ENCODE measurements around the gene PDE8A.
"Not testable (repeated sequence)": the region's sequence is repeated elsewhere in the genome, so short reads cannot be mapped to it uniquely, and the experiment has no call there.

PDE8A gene

GRCh38 chr15:84987949-84988624 lies 6.4 kb downstream of the PDE8A start:
- FAIRE-seq: peak; percentile 86
- DNase-seq (ENCODE audit: insufficient read length, low spot score): no peak

GRCh38 chr15:84988909-84989644 lies 7.4 kb downstream of the PDE8A start:
- FAIRE-seq (peak; percentile 48), DNase-seq (ENCODE audit: insufficient read length, low spot score) (no peak)

GRCh38 chr15:84990507-84990906 lies 8.9 kb downstream of the PDE8A start:
- no peak for FAIRE-seq
- DNase-seq (ENCODE audit: insufficient read length, low spot score): no peak

DNA sequence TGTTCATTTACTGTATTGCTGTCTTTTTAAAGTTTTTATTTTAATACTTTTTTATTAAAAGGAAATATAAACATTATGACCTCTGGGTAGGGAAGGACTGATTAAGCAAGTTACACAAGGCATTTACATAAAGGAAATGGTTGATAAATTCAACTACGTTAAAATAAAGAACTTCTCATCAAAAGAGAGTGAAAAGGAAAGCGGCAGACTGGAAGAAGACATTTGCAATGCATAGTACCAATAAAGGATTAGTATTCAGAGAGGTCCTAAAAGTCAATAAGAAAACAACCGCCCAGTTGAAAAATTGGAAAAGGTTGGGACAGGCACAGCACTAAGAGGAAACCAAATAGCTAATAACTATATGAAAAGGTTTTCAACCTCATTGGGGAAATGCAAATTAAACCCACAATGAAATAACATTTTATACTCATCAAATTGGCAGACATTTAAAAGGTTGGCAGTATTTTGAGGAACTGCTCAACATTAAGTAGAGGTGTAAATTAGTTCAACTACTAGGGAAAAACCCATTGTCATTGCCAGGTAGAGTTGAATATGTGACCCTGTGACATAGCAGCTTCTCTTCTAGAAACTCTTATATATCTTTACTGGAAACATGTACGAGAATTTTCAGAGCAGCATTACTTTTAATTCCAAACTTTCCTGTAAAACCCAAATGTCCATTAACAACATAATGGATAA lies 9.5 kb downstream of the PDE8A start:
- no peak for DNase-seq (ENCODE audit: insufficient read length, low spot score)
- FAIRE-seq: no peak

- peak; percentile 58 for FAIRE-seq
- no peak for DNase-seq (ENCODE audit: insufficient read length, low spot score)
These were observed 10.7 kb downstream of the PDE8A start for GRCh38 chr15:84992157-84992944.

DNA sequence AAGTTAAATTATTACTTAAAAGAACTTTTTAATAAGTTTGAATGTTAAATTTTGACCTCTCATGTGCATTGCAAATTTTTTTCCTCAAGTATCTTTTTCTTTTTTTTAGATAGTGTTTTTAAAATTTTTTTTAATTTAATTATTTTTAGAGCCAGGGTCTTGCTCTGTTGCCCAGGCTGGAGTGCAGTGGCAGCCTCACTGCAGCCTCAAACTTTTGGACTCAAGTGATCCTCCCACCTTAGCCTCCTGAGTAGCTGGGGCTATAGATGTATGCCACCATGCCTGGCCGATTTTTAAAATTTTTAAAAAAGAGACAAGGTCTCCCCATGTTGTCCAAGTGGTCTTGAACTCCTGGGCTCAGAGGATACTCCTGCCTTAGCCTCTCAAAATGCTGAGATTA lies 14.4 kb downstream of the PDE8A start:
- no peak for DNase-seq (ENCODE audit: insufficient read length, low spot score)
- no peak for FAIRE-seq

DNA sequence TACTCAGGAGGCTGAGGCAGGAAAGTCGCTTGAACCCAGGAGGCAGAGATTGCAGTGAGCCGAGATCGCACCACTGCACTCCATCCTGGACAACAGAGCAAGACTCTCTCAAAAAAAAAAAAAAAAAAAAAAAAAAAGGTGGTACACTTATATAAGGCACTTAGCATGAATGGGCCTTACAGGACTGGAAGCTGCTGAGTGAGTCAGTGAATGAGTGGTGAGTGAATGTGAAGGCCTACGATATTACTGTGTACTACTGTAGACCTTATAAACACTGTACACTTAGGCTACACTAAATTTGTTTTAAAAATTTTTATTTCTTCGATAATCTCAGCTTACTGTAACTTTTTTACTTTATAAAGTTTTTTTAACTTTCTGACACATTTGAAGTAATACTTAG lies 15.1 kb downstream of the PDE8A start:
- DNase-seq (ENCODE audit: insufficient read length, low spot score); FAIRE-seq: not testable (repeated sequence)

GRCh38 chr15:84997214-84997613 lies 15.6 kb downstream of the PDE8A start:
- not testable (repeated sequence) for DNase-seq (ENCODE audit: insufficient read length, low spot score); FAIRE-seq

GRCh38 chr15:85000189-85000864 lies 18.7 kb downstream of the PDE8A start:
- DNase-seq (ENCODE audit: insufficient read length, low spot score) (no peak), FAIRE-seq (peak; percentile 54)

DNA sequence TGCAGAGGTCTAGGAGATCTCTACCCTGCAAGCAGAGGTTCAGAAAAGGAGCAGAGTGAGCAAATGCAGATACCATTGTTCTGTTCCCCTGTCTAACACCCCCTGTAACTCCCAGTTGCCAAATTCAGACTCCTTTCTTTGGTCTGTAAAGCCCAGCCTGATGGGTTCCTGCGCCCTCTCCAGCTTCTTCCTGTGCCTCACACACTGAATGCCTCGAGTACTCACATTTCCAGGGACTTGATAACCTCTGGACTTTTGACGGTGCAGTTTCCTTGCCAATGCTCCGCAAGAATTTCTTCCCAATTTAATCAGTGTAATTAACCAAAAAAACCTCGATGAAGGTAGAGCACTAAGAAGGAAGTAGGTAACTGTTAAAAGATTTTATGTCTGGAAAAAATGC lies 19.3 kb downstream of the PDE8A start:
- no peak for DNase-seq (ENCODE audit: insufficient read length, low spot score)
- FAIRE-seq: no peak

- FAIRE-seq: no peak
- no peak for DNase-seq (ENCODE audit: insufficient read length, low spot score)
These were observed 20.9 kb downstream of the PDE8A start for GRCh38 chr15:85002517-85002916.

- no peak for DNase-seq (ENCODE audit: insufficient read length, low spot score)
- peak; percentile 21 for FAIRE-seq
These were observed 22.1 kb downstream of the PDE8A start for GRCh38 chr15:85003593-85004312.

DNA sequence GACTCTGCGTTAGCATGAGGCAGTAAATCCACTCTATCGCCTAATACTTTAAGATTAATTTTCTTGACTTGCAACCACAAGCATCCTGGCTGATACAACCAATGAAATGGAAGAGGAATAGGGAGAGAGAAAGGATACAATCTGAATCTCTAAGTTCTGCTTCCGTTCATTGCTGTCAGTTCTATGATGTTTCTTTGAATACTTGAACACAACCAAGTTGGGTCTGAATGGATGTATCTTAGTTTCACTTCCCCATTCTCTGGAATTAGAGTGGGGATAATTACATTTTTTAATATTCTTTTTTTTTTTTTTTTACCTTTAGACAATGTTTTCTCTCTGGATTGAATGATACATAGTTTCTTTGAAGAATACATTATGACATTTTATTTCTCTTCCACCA lies 22.9 kb downstream of the PDE8A start:
- no peak for FAIRE-seq
- DNase-seq (ENCODE audit: insufficient read length, low spot score): no peak

DNA sequence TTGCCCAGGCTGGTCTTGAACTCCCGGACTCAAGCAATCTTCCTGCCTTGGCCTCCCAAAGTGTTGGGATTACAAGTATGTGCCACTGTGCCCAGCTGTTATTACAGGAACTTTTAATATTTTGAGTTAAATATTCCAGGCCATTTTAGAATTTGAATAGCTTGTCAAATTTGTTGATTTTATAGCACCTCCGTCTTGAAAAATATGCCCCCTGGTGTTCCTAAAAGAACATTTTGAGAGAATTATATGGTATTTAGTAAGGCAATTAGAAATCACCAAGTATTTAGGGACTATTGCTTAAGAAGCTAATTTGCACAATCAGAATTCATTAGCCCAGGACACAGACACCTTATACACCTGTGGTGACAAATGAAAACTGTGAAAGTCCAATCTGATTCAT lies 23.7 kb downstream of the PDE8A start:
- DNase-seq (ENCODE audit: insufficient read length, low spot score) (no peak), FAIRE-seq (no peak)

DNA sequence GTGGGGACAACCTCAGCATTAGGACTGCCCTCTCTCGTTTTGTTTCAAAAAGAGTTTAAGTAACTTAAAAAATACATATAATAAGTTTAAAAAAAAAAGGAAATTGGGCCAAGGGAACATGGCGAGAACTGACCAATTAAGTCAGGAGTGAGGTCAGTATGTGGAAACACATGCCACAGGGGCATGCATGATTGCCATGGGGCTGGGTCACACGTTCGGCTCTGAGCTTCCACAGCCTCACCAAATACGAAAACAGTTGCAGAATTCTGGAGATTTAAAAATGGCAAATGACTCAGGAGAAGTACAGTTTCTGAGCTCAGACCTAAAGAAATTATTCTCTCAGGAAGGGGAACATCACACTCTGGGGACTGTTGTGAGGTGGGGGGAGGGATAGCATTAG lies 24.1 kb downstream of the PDE8A start:
- FAIRE-seq (no peak), DNase-seq (ENCODE audit: insufficient read length, low spot score) (no peak)

- FAIRE-seq: no peak
- no peak for DNase-seq (ENCODE audit: insufficient read length, low spot score)
These were observed 24.5 kb downstream of the PDE8A start for GRCh38 chr15:85006201-85006600.

DNA sequence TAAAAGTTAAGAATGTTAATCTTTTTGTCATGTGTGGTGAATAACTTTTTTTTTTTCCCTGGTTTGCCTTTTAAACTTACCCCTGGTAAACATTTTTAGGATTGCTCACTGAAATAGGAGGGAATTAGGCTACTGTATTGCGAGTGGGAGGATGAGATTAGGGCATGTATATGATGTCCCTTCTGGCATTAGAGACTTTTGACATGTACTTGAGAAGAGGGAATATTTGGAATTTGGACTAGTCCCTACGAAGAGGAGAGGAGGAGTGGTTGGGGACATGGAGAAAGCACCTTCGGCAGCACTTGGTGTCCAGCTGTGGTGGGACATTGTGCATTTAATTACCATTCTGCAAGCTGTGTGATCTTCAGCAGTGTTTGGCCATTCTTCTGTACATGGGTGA lies 25.0 kb downstream of the PDE8A start:
- DNase-seq (ENCODE audit: insufficient read length, low spot score) (no peak), FAIRE-seq (no peak)

- FAIRE-seq (no peak), DNase-seq (ENCODE audit: insufficient read length, low spot score) (no peak)
These were observed 25.5 kb downstream of the PDE8A start for GRCh38 chr15:85007137-85007536.

- DNase-seq (ENCODE audit: insufficient read length, low spot score): no peak
- FAIRE-seq: peak; percentile 31
These were observed 26.2 kb downstream of the PDE8A start for GRCh38 chr15:85007741-85008397.

All from GM19239 (cell line).